ENCODE measurements around the gene LRRC74A.

- TF ChIP-seq CTCF (IDR thresholded peaks at IDR 0.05; ENCODE audit: low read depth, low read length, poor library complexity, severe bottlenecking): no peak
- no peak for TF ChIP-seq EZH2phosphoT487 (IDR thresholded peaks at IDR 0.05; ENCODE audit: borderline replicate concordance, low read length)
These were observed 14.2 kb upstream of the LRRC74A start for GRCh38 chr14:76812093-76812421.

All from DOHH2 (cell line).